Smooth muscle cell of the pulmonary artery (primary cell): ENCODE results near the gene MIOX. TPM values are rescaled to one million over a fixed set of nuclear protein-coding genes. Genes with fewer than 3 reads are reported as not detected.

Experiments used
- total RNA-seq: library from RNA; depleted of rRNA; stranded (reverse); fragments of >200 nt; gene quantifications from 2 replicates; pipeline ENCODE4 v1.2.3, GENCODE V29; 2014

MIOX gene
- total RNA-seq, result 0.10 TPM in 1 of 2 replicates, not detected in the other

GRCh38 chr22:50486561-50487289 lies at the start of gene MIOX:
Gene MIOX (plus strand): TSS chr22:50486859. CDS start chr22:50486898, 39 bp downstream.

DNA sequence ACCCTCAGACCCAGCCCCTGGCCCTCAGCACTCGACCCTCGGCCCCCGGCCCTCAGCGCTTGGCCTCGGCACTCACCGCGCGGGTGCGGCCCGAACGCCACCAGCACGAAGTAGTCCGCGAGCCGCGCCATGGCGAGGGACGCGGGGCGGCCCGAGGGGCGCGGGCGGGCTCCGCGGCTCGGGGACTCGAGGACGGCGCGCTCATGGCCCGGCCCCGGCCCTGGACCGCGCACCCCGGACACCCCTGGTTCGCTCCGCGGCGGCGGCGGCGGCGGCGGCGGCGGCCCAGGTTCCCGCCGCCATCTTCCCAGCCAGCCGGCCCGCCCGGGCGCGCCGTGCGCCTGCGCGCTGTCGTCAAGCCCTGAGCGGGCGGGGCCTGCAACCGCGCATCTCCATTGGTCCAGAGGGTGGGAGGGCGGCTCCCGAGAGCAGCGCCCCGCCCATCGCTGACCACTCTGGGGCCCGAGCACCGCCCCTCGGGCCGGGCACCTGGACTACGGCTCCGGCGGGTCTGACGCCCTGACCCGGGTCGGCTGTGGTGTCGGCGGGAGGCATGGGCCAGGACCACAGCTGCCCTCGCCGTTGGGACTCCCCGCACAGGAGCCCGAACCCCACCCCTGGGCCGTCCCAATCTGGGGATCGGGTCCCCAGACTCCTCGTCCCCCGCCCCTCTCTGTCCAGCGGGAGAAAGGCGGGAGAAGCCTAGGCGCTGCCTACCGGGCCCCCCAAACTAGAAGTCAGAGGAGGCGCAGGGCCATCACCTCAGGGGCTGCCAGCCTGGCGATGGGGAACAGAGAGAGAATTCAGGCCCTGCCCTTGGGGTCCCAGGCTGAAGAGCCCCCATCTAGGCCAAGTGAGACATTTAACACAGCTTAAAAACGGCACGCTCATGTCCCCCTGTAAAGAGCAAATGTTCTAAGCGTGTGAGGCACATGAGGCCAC lies 11.7 kb upstream of the MIOX start, which contains the start of gene SBF1:
Gene SBF1 (minus strand): TSS at position 326 of the 942 bp plus-strand sequence. CDS start 195 bp downstream, at position 131.

DNA sequence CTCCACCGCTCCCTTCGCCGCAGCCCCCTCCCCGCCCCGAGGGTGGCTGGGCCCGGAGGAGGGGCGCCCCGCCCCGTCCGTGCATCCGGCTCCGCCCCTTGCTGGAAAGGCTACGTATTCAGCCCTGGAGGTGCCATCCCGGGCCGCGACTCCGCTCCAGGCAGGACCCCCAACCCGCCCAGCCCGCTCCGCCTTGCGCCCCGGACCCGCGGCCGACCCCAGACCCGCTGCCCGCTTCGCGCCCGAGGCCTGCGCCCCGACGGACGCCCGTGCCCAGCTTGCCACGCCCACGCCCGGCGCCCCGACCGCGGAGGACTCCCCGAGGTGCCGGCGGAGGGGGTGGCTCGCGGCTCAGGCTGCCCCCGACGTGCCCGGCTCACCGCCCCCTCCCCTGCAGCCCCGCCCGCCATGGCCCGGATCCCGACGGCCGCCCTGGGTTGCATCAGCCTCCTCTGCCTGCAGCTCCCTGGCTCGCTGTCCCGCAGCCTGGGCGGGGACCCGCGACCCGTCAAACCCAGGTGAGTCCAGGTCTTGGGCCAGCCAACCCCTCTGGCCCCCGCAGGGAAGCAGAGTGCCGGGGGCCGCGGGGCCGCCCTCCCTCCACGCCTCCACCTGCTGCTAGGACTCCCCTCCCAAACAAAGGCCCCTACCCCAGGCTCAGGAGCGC lies 5.1 kb upstream of the MIOX start, which contains the start of gene ADM2:
Gene ADM2 (plus strand): TSS at position 104 of the 667 bp plus-strand sequence. CDS start 305 bp downstream, at position 409.

DNA sequence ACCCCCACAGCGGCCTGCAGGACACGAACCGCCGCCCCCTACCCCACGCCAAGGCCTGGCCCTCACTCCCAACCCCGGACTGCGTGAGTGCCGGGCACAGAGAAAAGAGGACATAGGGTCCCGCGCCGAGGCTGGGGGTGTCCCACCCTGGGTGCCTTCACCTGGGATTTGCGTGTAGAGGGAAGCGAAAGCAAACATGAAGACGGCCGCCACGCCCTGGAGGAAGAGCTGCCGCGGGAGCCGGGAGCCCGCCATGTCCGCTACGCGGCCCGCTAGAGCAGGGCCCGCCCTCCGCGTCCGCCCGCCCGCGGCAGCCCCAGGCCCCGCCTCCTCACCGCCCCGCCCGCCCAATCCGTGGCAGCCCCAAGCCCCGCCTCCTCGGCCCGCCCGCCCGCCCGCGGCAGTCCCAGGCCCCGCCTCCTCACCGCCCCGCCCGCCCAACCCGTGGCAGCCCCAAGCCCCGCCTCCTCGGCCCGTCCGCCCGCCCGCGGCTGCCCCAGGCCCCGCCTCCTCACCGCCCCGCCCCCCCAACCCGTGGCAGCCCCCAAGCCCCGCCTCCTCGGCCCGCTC lies 20.8 kb downstream of the MIOX start, which contains the start of gene LMF2:
Gene LMF2 (minus strand): TSS at position 282 of the 570 bp plus-strand sequence. CDS start 27 bp downstream, at position 255.

GRCh38 chr22:50507991-50508884 lies 21.6 kb downstream of the MIOX start, which contains the start of gene NCAPH2:
Gene NCAPH2 (plus strand): TSS chr22:50508224. CDS start chr22:50508338, 114 bp downstream.

GRCh38 chr22:50525104-50525857 lies 38.6 kb downstream of the MIOX start, which contains the start of gene SCO2:
Gene SCO2 (minus strand): TSS chr22:50525598. CDS start chr22:50524411, 1,187 bp downstream.

DNA sequence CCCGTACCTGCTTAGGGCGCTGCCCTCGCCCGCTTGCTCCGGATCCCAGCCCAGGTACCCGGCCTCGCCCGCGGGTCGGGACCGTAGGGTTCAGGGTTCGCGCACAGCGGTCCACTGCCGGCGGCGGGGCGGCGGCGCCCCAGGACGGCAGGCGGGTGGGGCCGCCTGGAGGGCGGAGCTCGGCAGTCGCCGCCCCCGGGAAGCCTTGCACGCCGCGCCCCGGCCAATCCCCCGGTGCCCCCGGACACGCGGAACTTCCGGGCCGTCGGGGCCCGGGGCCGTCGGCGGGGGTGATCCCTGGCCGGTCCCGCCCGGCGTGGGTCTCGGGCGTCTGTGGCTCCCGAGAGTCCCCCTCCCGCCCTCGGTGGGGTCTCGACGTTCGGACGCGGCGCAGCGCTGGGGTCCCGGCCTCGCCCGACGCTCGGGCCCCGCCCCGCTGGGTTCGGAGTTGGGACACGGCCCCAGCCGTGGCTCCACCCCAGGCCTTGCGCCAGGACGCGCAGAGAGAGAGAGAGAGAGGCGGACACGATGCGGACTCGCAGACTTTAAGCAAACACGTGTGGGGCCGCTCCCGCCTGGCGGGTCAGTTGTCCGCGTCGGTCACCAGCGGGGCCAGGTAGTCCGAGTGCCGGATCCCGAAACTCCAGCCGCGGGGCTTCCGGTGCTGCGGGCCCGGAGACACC lies 43.4 kb downstream of the MIOX start, which contains the start of gene TYMP:
Gene TYMP (minus strand): TSS at position 116 of the 683 bp plus-strand sequence. CDS start 303 bp downstream, outside the sequence.

Other genes with a start within 250 kb of the MIOX start
- gene TUBGCP6, start 241.8 kb upstream of the MIOX start, total RNA-seq, result 27.4 and 37.1 TPM in 2 replicates
- 28.4 and 44.0 TPM in 2 replicates for gene HDAC10, start 235.6 kb upstream of the MIOX start, total RNA-seq
- 11.7 and 35.3 TPM in 2 replicates for gene MAPK12, start 225.2 kb upstream of the MIOX start, total RNA-seq
- gene MAPK11, start 216.5 kb upstream of the MIOX start, total RNA-seq, result 2.9 and 7.2 TPM in 2 replicates
- gene PLXNB2, start 179.2 kb upstream of the MIOX start, total RNA-seq, result 226 and 278 TPM in 2 replicates
- 3.3 and 4.3 TPM in 2 replicates for gene DENND6B, start 159.8 kb upstream of the MIOX start, total RNA-seq
- gene PPP6R2, start 143.5 kb upstream of the MIOX start, total RNA-seq, result 57.9 and 70.7 TPM in 2 replicates
- gene SBF1, start 11.8 kb upstream of the MIOX start, total RNA-seq, result 88.6 and 131 TPM in 2 replicates
- gene ADM2, start 5.3 kb upstream of the MIOX start, total RNA-seq, result 3.5 and 7.9 TPM in 2 replicates
- 60.0 and 74.5 TPM in 2 replicates for gene LMF2, start 20.8 kb downstream of the MIOX start, total RNA-seq
- gene NCAPH2, start 21.4 kb downstream of the MIOX start, total RNA-seq, result 19.7 and 19.9 TPM in 2 replicates
- 1.2 and 1.5 TPM in 2 replicates for gene SCO2, start 38.7 kb downstream of the MIOX start, total RNA-seq
- 15.2 and 18.5 TPM in 2 replicates for gene TYMP, start 43.2 kb downstream of the MIOX start, total RNA-seq
- gene KLHDC7B, start 59.0 kb downstream of the MIOX start, total RNA-seq, result 0.39 and 0.63 TPM in 2 replicates
- gene SYCE3, start 76.1 kb downstream of the MIOX start, total RNA-seq, result not detected in 2 replicates
- 2.0 and 3.5 TPM in 2 replicates for gene CPT1B, start 91.6 kb downstream of the MIOX start, total RNA-seq
- 13.7 and 15.0 TPM in 2 replicates for gene CHKB, start 96.0 kb downstream of the MIOX start, total RNA-seq
- 0.03 and 0.07 TPM in 2 replicates for gene MAPK8IP2, start 113.9 kb downstream of the MIOX start, total RNA-seq
- gene ARSA, start 141.3 kb downstream of the MIOX start, total RNA-seq, result 36.3 and 48.5 TPM in 2 replicates
- 0.33 and 0.59 TPM in 2 replicates for gene SHANK3, start 186.0 kb downstream of the MIOX start, total RNA-seq